HG02970 (cell line): ENCODE measurements around the gene XPNPEP3.

Source experiments
- ATAC-seq: cut with Tn5 transposase; IDR thresholded peaks from one replicate; pipeline ENCODE4 v1.9.1; 2021; ENCODE audit warnings: mild to moderate bottlenecking, moderate library complexity, moderate number of reproducible peaks; ENCODE audit not compliant: unreplicated experiment, low FRiP score

The XPNPEP3 gene

GRCh38 chr22:40928657-40929056 is 71.7 kb downstream of the XPNPEP3 start:
- ATAC-seq = no peak

- ATAC-seq = no peak
Measured at GRCh38 chr22:40932396-40932795, 75.4 kb downstream of the XPNPEP3 start.

- no peak for ATAC-seq
Measured at GRCh38 chr22:40939202-40939601, 82.3 kb downstream of the XPNPEP3 start.

GRCh38 chr22:40950962-40951794 is 94.2 kb downstream of the XPNPEP3 start, which contains the start of gene RBX1:
Gene RBX1 (plus strand): TSS chr22:40951378. CDS start chr22:40951399, 21 bp downstream.
- ATAC-seq = peak; percentile 85

DNA sequence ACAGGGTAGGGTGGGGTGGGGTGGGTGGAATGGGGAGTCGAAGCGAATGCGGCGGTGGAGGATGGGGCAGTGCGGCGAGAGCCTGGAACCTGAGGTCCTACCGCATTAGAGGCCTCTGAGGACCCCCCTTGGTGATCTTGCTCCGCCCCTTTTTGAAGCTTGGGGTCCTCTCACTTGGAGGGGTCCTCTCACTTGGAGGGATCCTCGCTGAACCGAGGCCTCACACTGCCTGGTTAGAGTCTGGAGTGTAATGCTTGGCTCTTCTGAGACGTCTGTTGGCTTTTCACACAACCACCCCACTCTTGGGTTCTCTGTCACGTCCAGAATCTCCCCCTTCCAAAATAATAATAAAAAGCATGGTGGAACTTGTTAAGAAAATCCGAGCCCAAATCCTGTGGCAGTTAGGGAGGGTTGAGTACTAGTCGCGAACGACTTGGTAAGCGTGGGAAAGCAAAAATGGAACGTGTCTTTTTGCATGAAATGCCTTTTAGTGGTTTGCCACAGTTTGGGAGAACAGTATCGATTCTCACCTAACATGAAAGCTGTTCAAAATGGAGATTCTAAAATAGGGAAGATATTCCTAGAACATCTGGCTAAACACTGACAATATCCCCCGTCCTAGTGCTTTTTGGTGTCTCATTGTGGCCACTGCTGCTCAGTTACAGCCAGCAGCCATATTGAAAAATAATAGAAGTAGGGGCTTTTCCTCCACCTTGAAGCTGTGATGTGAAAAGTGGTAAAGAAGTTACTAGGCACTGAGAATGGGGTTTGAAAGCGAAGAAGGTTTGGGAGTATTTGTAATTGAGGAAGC is 95.1 kb downstream of the XPNPEP3 start:
- ATAC-seq = no peak

- ATAC-seq = no peak
Measured at GRCh38 chr22:40953471-40953870, 96.5 kb downstream of the XPNPEP3 start.

- no peak for ATAC-seq
Measured at GRCh38 chr22:40954113-40954512, 97.2 kb downstream of the XPNPEP3 start.

DNA sequence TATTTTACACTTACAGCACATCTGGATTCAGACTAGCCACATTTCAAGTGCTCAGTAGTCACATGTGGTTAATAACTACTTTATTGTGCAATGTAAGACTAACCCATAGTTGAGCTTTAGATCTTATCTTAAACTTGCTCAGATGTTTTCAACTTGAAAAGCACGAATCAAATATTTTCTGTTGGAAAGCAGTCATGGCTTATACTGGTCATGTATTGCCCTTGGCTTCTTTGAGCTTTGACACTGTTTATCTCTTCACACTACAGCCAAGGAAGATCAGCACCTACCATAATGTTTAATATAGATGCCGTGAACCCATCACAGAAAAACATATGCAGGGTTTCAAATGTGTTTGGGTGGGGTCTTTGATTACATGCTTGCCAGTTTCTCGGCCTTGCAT is 98.6 kb downstream of the XPNPEP3 start:
- no peak for ATAC-seq

GRCh38 chr22:40957601-40958000 is 100.7 kb downstream of the XPNPEP3 start:
- ATAC-seq = no peak

DNA sequence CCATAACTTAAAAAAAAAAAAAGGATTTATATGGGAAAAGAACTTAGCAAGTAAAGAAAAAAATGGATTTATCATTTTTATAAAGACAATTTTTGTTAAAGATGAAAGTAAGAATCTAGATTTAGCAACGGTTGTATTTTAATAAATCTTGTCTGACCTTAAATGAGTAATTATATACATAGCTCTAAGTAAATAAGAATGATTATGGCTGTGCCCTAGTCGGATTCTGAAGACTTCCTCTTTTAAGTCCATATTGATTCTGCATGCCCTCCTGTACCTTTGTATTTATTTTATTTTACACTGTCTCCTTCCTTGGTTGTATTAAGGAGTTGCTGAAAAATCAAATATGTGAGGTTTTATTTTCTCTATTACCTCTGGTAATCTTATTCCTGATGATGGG is 101.4 kb downstream of the XPNPEP3 start:
- no peak for ATAC-seq

- ATAC-seq = no peak
Measured at GRCh38 chr22:40960145-40960544, 103.2 kb downstream of the XPNPEP3 start.

- no peak for ATAC-seq
Measured at GRCh38 chr22:40965936-40966725, 109.2 kb downstream of the XPNPEP3 start.

DNA sequence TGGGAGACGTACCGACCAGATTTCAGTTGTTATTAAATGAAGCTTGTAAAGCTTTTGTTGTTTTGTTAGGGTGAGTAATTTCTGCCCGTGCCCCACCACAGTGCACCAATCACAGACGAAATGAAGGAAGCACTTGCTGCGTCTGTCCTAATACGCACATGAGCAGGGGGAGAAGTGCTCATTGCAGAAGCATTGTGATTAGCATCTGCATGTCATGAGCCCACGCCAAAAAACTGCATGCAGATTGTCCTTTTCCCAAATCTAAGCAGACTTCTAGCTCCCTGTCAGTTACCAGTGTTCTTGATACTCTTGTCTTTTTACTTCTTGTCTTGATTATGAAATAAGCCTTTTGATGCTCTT is 109.8 kb downstream of the XPNPEP3 start:
- ATAC-seq = no peak

GRCh38 chr22:40967111-40967760 is 110.3 kb downstream of the XPNPEP3 start:
- no peak for ATAC-seq

- ATAC-seq = no peak
Measured at GRCh38 chr22:40972587-40972986, 115.6 kb downstream of the XPNPEP3 start.

DNA sequence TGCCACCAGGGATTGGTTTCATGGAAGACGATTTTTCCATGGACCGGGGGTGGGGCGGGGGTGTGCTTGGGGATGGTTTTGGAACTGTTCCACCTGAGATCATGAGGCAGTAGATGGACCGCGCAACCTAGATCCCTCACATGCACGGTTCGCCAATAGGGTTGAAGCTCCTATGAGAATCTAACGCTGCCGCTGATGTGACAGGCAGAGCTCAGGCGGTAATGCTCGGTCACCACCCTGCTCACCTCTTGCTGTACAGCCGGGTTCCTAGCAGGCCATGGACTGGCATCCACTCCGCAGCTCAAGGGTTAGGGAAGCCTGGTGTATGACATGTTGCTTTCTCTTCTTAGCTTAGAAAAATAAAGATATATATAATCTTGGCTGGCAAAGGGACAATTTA is 116.2 kb downstream of the XPNPEP3 start:
- no peak for ATAC-seq

DNA sequence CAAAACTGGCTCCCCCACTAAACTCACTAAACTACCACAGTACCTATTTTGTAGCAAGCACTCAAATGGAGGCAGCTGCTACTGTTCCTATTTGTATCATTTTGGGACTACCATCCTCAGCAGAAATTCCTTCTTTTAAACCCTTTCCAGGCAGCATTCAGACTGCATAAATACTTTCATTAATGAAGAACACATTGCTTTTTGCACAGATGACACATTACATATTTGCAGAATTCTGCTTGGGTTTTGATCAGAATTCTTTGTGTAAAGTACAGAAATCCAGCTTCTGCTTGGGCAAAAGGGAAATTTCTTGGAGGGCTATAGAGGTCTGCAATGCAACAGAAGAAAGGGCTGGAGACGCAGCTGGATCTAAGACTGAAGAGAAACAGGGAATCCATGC is 118.4 kb downstream of the XPNPEP3 start:
- no peak for ATAC-seq

- ATAC-seq = no peak
Measured at GRCh38 chr22:40976866-40977700, 120.1 kb downstream of the XPNPEP3 start.

GRCh38 chr22:40979198-40979597 is 122.2 kb downstream of the XPNPEP3 start:
- no peak for ATAC-seq
